K562 (cell line): ENCODE data around the gene TEPSIN. TPM values are rescaled to one million over a fixed set of nuclear protein-coding genes. Genes with fewer than 3 reads are reported as not detected.

Experiments
- ATAC-seq: fragments of 200-7000 bp; cut with Tn5 transposase; 3 replicates; pipeline ENCODE4 v1.9.1; 2020; ENCODE audit warnings: moderate library complexity
- BruUV-seq: library from RNA; stranded (reverse); fragments of 400-500 nt; replicated peaks from 2 replicates; lab custom pipeline; 2021; lab: Mats Ljungman, UMichigan
- CTCF ChIA-PET: fragments of 300-600 bp; formaldehyde crosslinking; extraction: SDS; loops from one replicate; lab custom pipeline; 2021; ENCODE audit warnings: low intra/inter-chr PET ratio; lab: Yijun Ruan, JAX
- POLR2A ChIA-PET: fragments of 300-600, 350-650 bp; sonication (Branson Sonifier 250); formaldehyde crosslinking; extraction: SDS; loops from one replicate; lab custom pipeline; 2021; ENCODE audit warnings: antibody characterized with exemption, inconsistent platforms; lab: Yijun Ruan, JAX
- DNase-seq, 4 experiments: peaks; one replicate each; pipeline versions ENCODE4 v3.0.0 to v3.0.0-alpha.2; 2011 to 2018; ENCODE audit warnings: low spot score in 3 of 4, mixed read lengths in 3 of 4; ENCODE audit errors: extremely low read depth in 1 of 4
- FAIRE-seq: peaks from 2 replicates; lab custom pipeline; 2011; peaks lifted over from hg19 to GRCh38; lab: Jason Lieb, UNC
- H2AFZ ChIP-seq: 2 replicates; pipeline ENCODE4 v1.6.0; 2011; ENCODE audit warnings: low read depth, low read length, control low read depth, inconsistent platforms
- H3K27ac ChIP-seq: fragments of 200-600 bp; 3 replicates; pipeline ENCODE4 v1.8.0; 2011; ENCODE audit warnings: low read depth, mild to moderate bottlenecking, control low read depth, inconsistent platforms, low read length, moderate library complexity, mixed read lengths; ENCODE audit errors: extremely low read depth
- H3K27me3 ChIP-seq, 2 experiments: fragments of 300-600 bp in 1 of 2; 2 replicates in 1 of 2; 3 replicates in 1 of 2; pipeline versions ENCODE4 v1.6.0 to v1.8.0; 2011; ENCODE audit warnings: inconsistent platforms in 2 of 2, low read length in 2 of 2, mild to moderate bottlenecking in 1 of 2, mixed read lengths in 1 of 2, moderate library complexity in 1 of 2; ENCODE audit not compliant: control insufficient read depth in 2 of 2, insufficient read depth in 2 of 2
- H3K36me3 ChIP-seq: fragments of 300-600 bp; 3 replicates; pipeline ENCODE4 v1.8.0; 2011; ENCODE audit warnings: mild to moderate bottlenecking, low read length, inconsistent platforms; ENCODE audit not compliant: control insufficient read depth, insufficient read depth
- H3K4me1 ChIP-seq, 2 experiments: fragments of 200-600 bp in 1 of 2; replicated peaks in 1 of 2; 2 replicates in 1 of 2; 3 replicates in 1 of 2; pipeline versions ENCODE4 v1.5.1 to v1.8.0; 2011; ENCODE audit warnings: inconsistent platforms in 2 of 2, low read length in 2 of 2, mild to moderate bottlenecking in 1 of 2, mixed read lengths in 1 of 2, moderate library complexity in 1 of 2; ENCODE audit not compliant: control insufficient read depth in 2 of 2, insufficient read depth in 2 of 2
- H3K4me2 ChIP-seq: 2 replicates; pipeline ENCODE4 v1.6.1; 2011; ENCODE audit warnings: low read length, control low read depth, inconsistent platforms, mixed read lengths; ENCODE audit not compliant: insufficient read depth
- H3K4me3 ChIP-seq: fragments of 200-600 bp; sonication (generic), shearing (Covaris generic); 2 replicates; pipeline ENCODE4 v1.5.1; 2016; ENCODE audit warnings: control low read depth, inconsistent platforms
- H3K79me2 ChIP-seq: fragments of 200-600 bp; 3 replicates; pipeline ENCODE4 v1.8.0; 2011; ENCODE audit warnings: low read length, inconsistent platforms; ENCODE audit not compliant: control insufficient read depth, insufficient read depth
- H3K9ac ChIP-seq, 2 experiments: 2 replicates each; pipeline versions ENCODE4 v1.6.0 to v1.6.1; 2011; ENCODE audit warnings: low read depth in 2 of 2, low read length in 2 of 2, control low read depth in 1 of 2, inconsistent platforms in 1 of 2, mild to moderate bottlenecking in 1 of 2, mixed read lengths in 1 of 2; ENCODE audit not compliant: insufficient read depth in 1 of 2
- H3K9me1 ChIP-seq: one replicate; pipeline ENCODE4 v1.6.0; 2011; ENCODE audit warnings: inconsistent platforms, mild to moderate bottlenecking, low read length, moderate library complexity; ENCODE audit not compliant: control insufficient read depth, insufficient read depth
- H3K9me3 ChIP-seq: replicated peaks from 2 replicates; pipeline ENCODE4 v1.5.1; 2011; ENCODE audit warnings: low read depth, low read length, inconsistent platforms; ENCODE audit not compliant: control insufficient read depth, insufficient read depth
- H4K20me1 ChIP-seq: replicated peaks from 2 replicates; pipeline ENCODE4 v1.6.1; 2011; ENCODE audit warnings: low read length, inconsistent platforms, mixed read lengths; ENCODE audit not compliant: control insufficient read depth, insufficient read depth
- BCOR ChIP-seq: fragments of 450-650 bp; IDR thresholded peaks from 2 replicates; pipeline ENCODE4 v1.6.1; 2016
- CBFA2T3 ChIP-seq: fragments of 450-650 bp; IDR thresholded peaks from 2 replicates; pipeline ENCODE4 v1.6.1; 2017
- CTBP1 ChIP-seq: fragments of 450-650 bp; IDR thresholded peaks from 2 replicates; pipeline ENCODE4 v1.6.1; 2016; ENCODE audit warnings: borderline replicate concordance
- HLTF ChIP-seq: fragments of 450-650 bp; IDR thresholded peaks from 2 replicates; pipeline ENCODE4 v1.6.1; 2016
- MCM2 ChIP-seq: fragments of 450-650 bp; IDR thresholded peaks from 2 replicates; pipeline ENCODE4 v1.6.1; 2017; ENCODE audit warnings: low read depth, mild to moderate bottlenecking
- NR2C2 ChIP-seq, 2 experiments: fragments of 200-800 bp in 1 of 2; sonication (Bioruptor generic) in 1 of 2; sonication (generic) in 1 of 2; formaldehyde crosslinking in 1 of 2; IDR thresholded peaks; 2 replicates each; pipeline versions ENCODE4 v1.6.1 to v1.8.0; 2016 to 2022; ENCODE audit warnings: mild to moderate bottlenecking in 1 of 2, missing compliant biosample characterization in 1 of 2, missing genetic modification characterization in 1 of 2, missing genetic modification reagents in 1 of 2
- SMARCA4 ChIP-seq: fragments of 450-650 bp; IDR thresholded peaks from 2 replicates; pipeline ENCODE4 v1.6.1; 2016
- XRCC5 ChIP-seq: fragments of 200-400 bp; formaldehyde crosslinking; IDR thresholded peaks from 2 replicates; pipeline ENCODE4 v1.6.1; 2017; ENCODE audit warnings: low read depth, mild to moderate bottlenecking, low read length
- ZBTB9 ChIP-seq: fragments of 450-650 bp; formaldehyde crosslinking; IDR thresholded peaks from 2 replicates; pipeline ENCODE4 v1.4.0; 2020; ENCODE audit warnings: mild to moderate bottlenecking, moderate library complexity
- ZNF121 ChIP-seq: sonication (generic); formaldehyde crosslinking; conservative IDR thresholded peaks from 2 replicates; pipeline ENCODE4 v1.8.0; 2022; ENCODE audit warnings: missing genetic modification reagents
- ZNF561 ChIP-seq: fragments of 450-650 bp; formaldehyde crosslinking; conservative IDR thresholded peaks from 2 replicates; pipeline ENCODE4 v1.4.0; 2020; ENCODE audit warnings: mild to moderate bottlenecking, moderate library complexity
- ZNF583 ChIP-seq: fragments of 250-450 bp; sonication (Bioruptor Pico); IDR thresholded peaks from 2 replicates; pipeline ENCODE4 v1.4.0; 2020
- ZNF785 ChIP-seq: fragments of 250-450 bp; sonication (Bioruptor Pico); IDR thresholded peaks from 2 replicates; pipeline ENCODE4 v1.4.0; 2020; ENCODE audit warnings: mild to moderate bottlenecking
- WGBS: fragments of 100-300 bp; shearing (Covaris generic); methylation state at CpG from one replicate; pipeline ENCODE4 v1.1.6; 2016; ENCODE audit warnings: low coverage, mixed read lengths; ENCODE audit not compliant: insufficient coverage; ENCODE audit errors: missing lambda C conversion rate; 5-methylcytosine and 5-hydroxymethylcytosine counted together
- in situ Hi-C: fragments of 300-500 bp; cut with MboI; formaldehyde crosslinking; loops from 4 replicates; pipeline ENCODE4 v1.15.0; 2018; ENCODE audit warnings: inconsistent platforms, mixed read lengths
- intact Hi-C: fragments of 100-400 bp; cut with micrococcal nuclease; formaldehyde crosslinking; loops from 2 replicates; pipeline ENCODE4 v1.14.2; 2022
- polyA plus RNA-seq, 8 experiments: library from polyadenylated mRNA; depleted of rRNA in 4 of 8; stranded (reverse) in 5 of 8; unstranded in 3 of 8; fragments of >200 nt; fragmentation: Nextera tagmentation in 2 of 8; fragmentation: Illumina TruSeq in 1 of 8; extraction: Ambion mirVana in 2 of 8; extraction: Trizol in 1 of 8; gene quantifications; 2 replicates each; pipeline versions ENCODE4 v1.2.1 to v1.2.3, GENCODE V29; 2011 to 2014; ENCODE audit warnings: inconsistent platforms in 1 of 8, missing spikeins in 1 of 8
- total RNA-seq, 7 experiments: library from RNA; depleted of rRNA in 6 of 7; stranded (reverse); fragments of >200 nt in 6 of 7; fragmentation: Illumina TruSeq in 2 of 7; extraction: Trizol in 2 of 7; gene quantifications; 2 replicates each; pipeline versions ENCODE4 v1.2.1 to v1.2.3, GENCODE V29; 2011 to 2021; ENCODE audit warnings: low replicate concordance in 1 of 7

Gene TEPSIN
- total and polyA plus RNA-seq, 9 of the 15 experiments (the other 6 are each of a cell fraction or from before 2014, with no cell fraction given): 0.80 to 29.8 (median 5.3) TPM

GRCh38 chr17:81233316-81233715 is 5.5 kb downstream of the TEPSIN start:
- no peak overlapping the region for H2AFZ ChIP-seq
- H3K27me3 ChIP-seq: no peaks in the 10 kb centered on the region
- H3K4me3 ChIP-seq: no peak overlapping the region
- FAIRE-seq: no peak
- DNase-seq: no peak
- H3K4me2 ChIP-seq: no peak overlapping the region
- peaks cover 4% of the 10 kb centered on the region; the same call in 2 of the 3 replicates for H3K79me2 ChIP-seq
- WGBS: 90% methylated on average over 12 of the region's 17 CpGs
- ATAC-seq: no peak
- intact Hi-C loops: loop anchor here (10.0 kb wide), 1 partner anchor 219 kb away; no protein-coding TSS in a partner anchor
- peaks cover 9% of the 10 kb centered on the region for H3K9me1 ChIP-seq
- in situ Hi-C loops: loop anchor here (25.0 kb wide), 1 partner anchor 96 kb away; no protein-coding TSS in a partner anchor
- CTCF ChIA-PET: no interaction called here
- H3K9ac ChIP-seq: no peak overlapping the region; a peak in 1 of 4 replicates
- H3K27ac ChIP-seq: no peak overlapping the region
- BruUV-seq: no TSS peak
- peaks cover 24 to 84% of the 10 kb centered on the region in 2 experiments for H3K4me1 ChIP-seq
- POLR2A ChIA-PET: interaction anchor here (0.8 kb wide), 1 partner anchor 42 kb away, joined by 3 read pairs; no protein-coding TSS in a partner anchor
- peaks cover 32% of the 10 kb centered on the region for H4K20me1 ChIP-seq
- TF ChIP-seq NR2C2 (CRISPR knock-in tag; IDR thresholded peaks at IDR 0.05): no peak
- no peak for TF ChIP-seq NR2C2 (tag; IDR thresholded peaks at IDR 0.05)
- TF ChIP-seq HLTF: no peak
- TF ChIP-seq ZNF785 (CRISPR knock-in tag): no peak
- no peak for TF ChIP-seq MCM2
- TF ChIP-seq ZNF561: no peak
- no peak for TF ChIP-seq ZBTB9 (CRISPR knock-in tag)
- no peak for TF ChIP-seq BCOR
- no peak for TF ChIP-seq SMARCA4
- TF ChIP-seq ZNF121 (CRISPR knock-in tag): no peak
- no peak for TF ChIP-seq ZNF583
- no peak for TF ChIP-seq CTBP1
- no peak for TF ChIP-seq CBFA2T3
- no peak for TF ChIP-seq XRCC5
- no peaks in the 10 kb centered on the region for H3K9me3 ChIP-seq
- peaks cover 29% of the 10 kb centered on the region; the same call in 2 of the 3 replicates for H3K36me3 ChIP-seq
